Frontal cortex (tissue), 4 donors: ENCODE data around the gene PLA2G3. TPM values are rescaled to one million over a fixed set of nuclear protein-coding genes. Genes with fewer than 3 reads are reported as not detected.
"Not testable (repeated sequence)": the region's sequence is repeated elsewhere in the genome, so short reads cannot be mapped to it uniquely, and the experiment has no call there.

Experiments used
- DNase-seq, 2 donors: peaks; one replicate each; pipeline ENCODE4 v3.0.0; 2012; ENCODE audit warnings: low spot score in 2 of 2
- FAIRE-seq: peaks from 2 replicates; lab custom pipeline; 2012; peaks lifted over from hg19 to GRCh38; lab: Jason Lieb, UNC
- total RNA-seq: library from RNA; depleted of rRNA; stranded (reverse); fragments of >200 nt; gene quantifications from one replicate; pipeline ENCODE4 v1.2.3, GENCODE V29; 2014
- donor health status: control.
- donor health status: control.
- donor health status: control.

The PLA2G3 gene
- total RNA-seq, 1 donor from 2014 or later = under 0.01 TPM

- DNase-seq (no peak), FAIRE-seq (no peak)
These were observed 34.9 kb downstream of the PLA2G3 start for GRCh38 chr22:31105282-31105929.

- no peak for FAIRE-seq
- no peak for DNase-seq
These were observed 35.4 kb downstream of the PLA2G3 start for GRCh38 chr22:31104869-31105268.

GRCh38 chr22:31103899-31104694, 36.2 kb downstream of the PLA2G3 start:
- no peak for DNase-seq
- FAIRE-seq = no peak

- no peak for DNase-seq
- no peak for FAIRE-seq
These were observed 37.2 kb downstream of the PLA2G3 start for GRCh38 chr22:31103111-31103510.

GRCh38 chr22:31102441-31103081, 37.7 kb downstream of the PLA2G3 start:
- DNase-seq = no peak
- FAIRE-seq = no peak

- FAIRE-seq = no peak
- DNase-seq = no peak
These were observed 39.4 kb downstream of the PLA2G3 start for GRCh38 chr22:31100762-31101525.

GRCh38 chr22:31099841-31100761, 40.2 kb downstream of the PLA2G3 start:
- DNase-seq (no peak), FAIRE-seq (no peak)

- no peak for DNase-seq
- no peak for FAIRE-seq
These were observed 40.9 kb downstream of the PLA2G3 start for GRCh38 chr22:31099386-31099785.

- no peak for FAIRE-seq
- DNase-seq = peak in 1 of 2 donors; percentile 51
These were observed 41.6 kb downstream of the PLA2G3 start for GRCh38 chr22:31098632-31099110.

GRCh38 chr22:31097941-31098631, 42.2 kb downstream of the PLA2G3 start:
- FAIRE-seq = no peak
- DNase-seq = peak in 1 of 2 donors; percentile 25

- peak in 1 of 2 donors; percentile 20 for DNase-seq
- not testable (repeated sequence) for FAIRE-seq
These were observed 42.8 kb downstream of the PLA2G3 start for GRCh38 chr22:31097539-31097938.

GRCh38 chr22:31096657-31097279, 43.5 kb downstream of the PLA2G3 start:
- no peak for FAIRE-seq
- peak in 1 of 2 donors; percentile 19 for DNase-seq

- no peak for FAIRE-seq
These were observed 44.6 kb downstream of the PLA2G3 start for GRCh38 chr22:31095637-31096249.

GRCh38 chr22:31094741-31095140, 45.6 kb downstream of the PLA2G3 start:
- FAIRE-seq (no peak), DNase-seq (peak in 1 of 2 donors; percentile 14)

More at GRCh38 chr22:31095637-31096249, 44.6 kb downstream of the PLA2G3 start:
- DNase-seq = no peak

- DNase-seq (peak in 1 of 2 donors; percentile 53), FAIRE-seq (no peak)
These were observed 46.2 kb downstream of the PLA2G3 start for GRCh38 chr22:31094021-31094551.

- peak; percentile 71 for DNase-seq
- no peak for FAIRE-seq
These were observed 47.0 kb downstream of the PLA2G3 start for GRCh38 chr22:31093086-31093850.
